WI38 (cell line): ENCODE results near the gene CCDC184.
A peak's percentile ranks its signal among the peaks of the same experiment; 100 is the strongest.

ENCODE experiments used
- H3K4me3 ChIP-seq: 2 replicates; pipeline ENCODE4 v1.5.1; 2011; ENCODE audit warnings: low read depth, mild to moderate bottlenecking, control low read depth, low read length
- TF ChIP-seq, protein P1 (sequence below): IDR thresholded peaks from 2 replicates; pipeline ENCODE4 v1.5.1; 2012; ENCODE audit warnings: low read depth, mild to moderate bottlenecking, control low read depth, low read length

CCDC184 gene

DNA sequence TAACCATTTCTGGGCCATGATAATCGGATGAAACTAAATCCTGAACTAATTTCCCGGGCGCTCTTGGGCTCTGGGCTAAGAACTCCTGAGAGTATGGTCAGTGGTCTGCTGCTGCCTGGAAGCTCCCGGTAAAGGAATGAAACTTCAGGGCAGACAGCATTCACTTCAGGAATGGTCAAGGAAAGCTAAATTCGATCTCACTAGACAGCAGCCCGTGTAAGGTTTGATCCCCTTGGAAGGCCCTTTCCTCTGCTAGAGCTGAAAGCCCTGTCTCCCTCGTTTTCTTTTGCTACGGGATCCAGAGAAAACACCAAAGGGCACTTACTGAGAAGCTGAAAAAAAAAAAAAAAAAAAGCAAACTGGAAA lies 26.8 kb upstream of the CCDC184 start:
- TF ChIP-seq, protein P1, sequence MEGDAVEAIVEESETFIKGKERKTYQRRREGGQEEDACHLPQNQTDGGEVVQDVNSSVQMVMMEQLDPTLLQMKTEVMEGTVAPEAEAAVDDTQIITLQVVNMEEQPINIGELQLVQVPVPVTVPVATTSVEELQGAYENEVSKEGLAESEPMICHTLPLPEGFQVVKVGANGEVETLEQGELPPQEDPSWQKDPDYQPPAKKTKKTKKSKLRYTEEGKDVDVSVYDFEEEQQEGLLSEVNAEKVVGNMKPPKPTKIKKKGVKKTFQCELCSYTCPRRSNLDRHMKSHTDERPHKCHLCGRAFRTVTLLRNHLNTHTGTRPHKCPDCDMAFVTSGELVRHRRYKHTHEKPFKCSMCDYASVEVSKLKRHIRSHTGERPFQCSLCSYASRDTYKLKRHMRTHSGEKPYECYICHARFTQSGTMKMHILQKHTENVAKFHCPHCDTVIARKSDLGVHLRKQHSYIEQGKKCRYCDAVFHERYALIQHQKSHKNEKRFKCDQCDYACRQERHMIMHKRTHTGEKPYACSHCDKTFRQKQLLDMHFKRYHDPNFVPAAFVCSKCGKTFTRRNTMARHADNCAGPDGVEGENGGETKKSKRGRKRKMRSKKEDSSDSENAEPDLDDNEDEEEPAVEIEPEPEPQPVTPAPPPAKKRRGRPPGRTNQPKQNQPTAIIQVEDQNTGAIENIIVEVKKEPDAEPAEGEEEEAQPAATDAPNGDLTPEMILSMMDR, result no peak
- H3K4me3 ChIP-seq, result peak overlapping the region; percentile 98

DNA sequence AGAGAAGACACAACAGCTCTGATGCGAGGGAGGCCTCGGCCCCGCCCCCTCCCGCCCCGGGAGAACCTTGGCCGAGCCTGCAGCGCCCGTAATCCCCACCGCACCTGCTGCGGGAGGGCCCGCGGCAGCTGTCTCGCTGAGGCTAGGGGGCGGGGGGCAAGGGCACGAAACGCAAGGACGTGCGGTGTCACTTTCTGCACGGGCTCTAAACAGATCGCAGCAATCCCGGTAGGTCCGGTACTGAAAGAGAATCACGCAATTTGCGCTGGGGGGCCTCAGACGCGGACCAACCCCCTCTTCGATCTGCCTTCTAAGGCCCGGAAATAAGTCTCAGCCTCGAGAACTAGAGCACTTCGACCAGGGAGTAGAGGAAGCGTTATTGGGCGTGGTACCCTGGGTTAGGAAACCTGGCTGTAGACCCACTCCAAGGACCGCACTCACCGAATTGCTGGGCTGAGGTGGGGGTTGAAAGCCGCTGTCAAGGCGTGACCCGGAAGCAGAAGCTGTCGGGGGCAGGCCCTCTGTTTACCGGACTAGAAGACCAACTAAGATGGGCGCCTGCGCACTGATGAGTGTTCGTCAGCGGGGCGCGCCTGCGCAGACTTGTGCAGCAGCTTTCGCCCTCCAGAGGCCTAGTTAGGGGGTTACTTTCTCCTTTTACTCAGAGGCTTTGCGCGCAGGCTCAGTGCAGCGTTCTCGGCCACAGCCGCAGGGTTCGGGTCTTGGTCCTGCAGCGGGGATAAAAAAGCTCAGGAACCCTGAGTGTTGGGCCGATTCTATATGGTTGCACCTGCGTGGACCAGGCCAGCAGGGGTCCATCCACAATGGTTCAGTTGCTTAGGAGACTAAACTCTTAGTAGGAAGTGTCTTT lies 26.2 kb upstream of the CCDC184 start, which contains the start of gene ASB8:
ASB8 (minus strand) TSS at position 498 of the 871 bp plus-strand sequence. CDS start 4,019 bp downstream, outside the sequence.
- TF ChIP-seq, protein P1, result peak; percentile 24; the same call in 1 of the 2 replicates
- peak within 1 kb of the TSS; percentile 98 for H3K4me3 ChIP-seq

DNA sequence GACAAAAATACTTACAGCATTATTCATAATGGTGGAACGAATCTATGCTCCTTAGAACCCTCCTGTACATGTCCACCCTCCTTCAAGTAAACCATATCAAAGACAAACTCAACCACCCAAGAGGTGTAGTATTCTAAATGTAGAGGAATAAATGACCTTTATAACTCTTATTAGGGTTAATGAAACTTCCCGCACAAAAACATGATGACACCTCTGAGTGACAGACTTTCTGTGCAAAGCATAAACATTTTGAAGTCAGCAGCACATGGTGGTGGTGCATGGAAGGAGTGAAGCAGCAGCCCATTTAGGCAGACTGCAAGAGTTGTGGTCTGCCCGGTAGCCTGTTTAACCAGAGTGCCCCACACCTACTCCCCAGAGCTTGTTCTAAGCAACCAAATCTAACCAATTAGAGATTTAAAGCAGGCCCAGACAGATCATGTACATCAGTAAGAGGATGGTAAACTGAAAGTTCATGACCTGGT lies 25.5 kb upstream of the CCDC184 start:
- TF ChIP-seq, protein P1, result no peak
- H3K4me3 ChIP-seq, result peak overlapping the region; percentile 98

DNA sequence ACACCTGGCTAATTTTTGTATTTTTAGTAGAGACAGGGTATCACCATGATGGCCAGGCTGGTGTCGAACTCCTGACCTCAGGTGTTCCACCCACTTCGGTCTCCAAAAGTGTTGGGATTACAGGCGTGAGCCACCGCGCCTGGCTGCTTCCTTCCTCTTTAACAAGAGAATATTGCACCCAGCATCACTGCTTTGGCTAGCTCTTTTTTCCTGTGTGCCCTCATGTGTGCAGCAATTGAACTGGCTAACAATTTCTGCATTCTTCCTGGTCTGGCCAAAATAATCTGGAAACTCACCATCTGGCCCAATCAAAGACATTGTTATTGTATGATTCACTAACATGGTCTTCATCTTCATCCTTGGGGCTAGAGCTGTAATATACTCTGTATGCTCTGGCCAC lies 23.4 kb upstream of the CCDC184 start:
- TF ChIP-seq, protein P1, result no peak
- H3K4me3 ChIP-seq, result no peak overlapping the region

DNA sequence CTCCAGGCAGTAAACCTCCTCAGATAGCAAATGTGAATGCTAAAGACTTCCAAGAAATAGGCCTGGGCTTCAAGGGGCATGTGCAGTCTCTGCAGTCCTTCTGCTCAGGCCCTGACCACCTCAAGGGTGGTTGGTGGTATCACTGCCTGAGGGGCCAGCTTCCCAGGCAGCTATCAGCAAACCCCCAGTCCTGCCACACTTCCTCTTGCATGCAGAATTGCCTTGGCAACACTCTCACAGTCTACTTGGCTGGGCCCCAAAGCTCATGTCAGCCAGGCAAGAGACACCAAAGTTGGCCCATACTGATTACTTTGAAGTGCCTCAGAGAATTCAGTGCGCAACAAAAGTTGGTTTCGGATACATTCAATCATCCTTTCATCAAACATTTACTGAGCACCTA lies 22.6 kb upstream of the CCDC184 start:
- TF ChIP-seq, protein P1, result no peak
- no peak overlapping the region for H3K4me3 ChIP-seq

DNA sequence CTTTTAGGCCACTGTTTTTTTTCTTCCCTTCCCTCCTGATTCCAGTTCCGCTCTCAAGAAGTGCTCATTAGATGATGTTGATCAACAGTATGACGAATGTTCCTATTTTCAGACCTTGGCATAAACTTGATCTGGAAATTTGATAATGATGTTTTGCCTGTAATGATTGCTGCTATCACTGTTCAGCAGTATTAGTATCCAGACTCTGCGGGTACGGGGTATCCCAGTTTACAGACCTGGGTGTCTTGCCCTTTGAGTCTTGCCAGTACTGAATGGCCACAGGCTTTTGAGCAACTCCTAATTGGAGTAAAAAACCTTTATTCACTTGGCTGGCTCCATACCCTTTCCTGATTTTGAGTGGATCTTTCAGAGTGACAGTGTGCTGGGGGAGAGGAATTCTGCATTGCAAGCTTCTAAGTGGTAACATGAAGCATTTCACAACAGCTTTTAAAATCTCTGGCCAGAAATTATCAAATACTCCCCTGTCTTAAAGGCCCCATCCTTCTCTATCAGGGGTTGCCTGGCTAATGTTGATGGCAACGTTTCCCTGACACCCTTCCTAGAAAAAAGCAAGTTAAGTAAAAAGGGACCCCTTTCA lies 20.2 kb upstream of the CCDC184 start:
- TF ChIP-seq, protein P1, result no peak
- no peak overlapping the region for H3K4me3 ChIP-seq

DNA sequence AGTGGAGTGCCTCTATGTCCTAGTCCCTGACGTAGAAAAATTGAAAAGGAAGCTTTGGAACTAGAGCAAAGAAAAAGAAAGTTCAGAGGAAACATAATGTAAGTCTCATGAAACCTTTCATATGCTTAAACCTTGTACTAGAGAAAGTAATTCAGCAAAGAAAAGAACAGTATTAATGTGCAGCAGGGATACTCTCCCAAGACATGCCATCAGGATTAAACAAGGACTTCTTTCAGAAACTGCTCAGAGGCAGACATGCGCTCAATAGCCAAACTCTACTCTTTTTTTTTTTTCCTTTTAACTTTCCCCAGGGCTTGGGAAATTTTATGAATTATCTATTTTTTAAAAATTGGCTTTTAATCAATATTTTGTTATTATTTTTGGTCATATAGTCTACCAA lies 19.0 kb upstream of the CCDC184 start:
- no peak overlapping the region for H3K4me3 ChIP-seq
- TF ChIP-seq, protein P1, result no peak
